Sigmoid colon (tissue), 3 donors: ENCODE measurements around the gene RHBDL2.

Source experiments
- CTCF ChIP-seq, 4 experiments: fragments of 450-650 bp in 3 of 4; fragments of 200-600 bp in 1 of 4; IDR thresholded peaks; one replicate each; pipeline ENCODE4 v1.5.1; 2016 to 2019; ENCODE audit warnings: antibody characterized with exemption in 4 of 4, mild to moderate bottlenecking in 3 of 4, moderate library complexity in 2 of 4
- POLR2A ChIP-seq, 2 donors: fragments of 450-650 bp; IDR thresholded peaks; one replicate each; pipeline ENCODE4 v1.6.1; 2016; ENCODE audit warnings: antibody characterized with exemption in 2 of 2, mild to moderate bottlenecking in 2 of 2, moderate library complexity in 2 of 2

DNA sequence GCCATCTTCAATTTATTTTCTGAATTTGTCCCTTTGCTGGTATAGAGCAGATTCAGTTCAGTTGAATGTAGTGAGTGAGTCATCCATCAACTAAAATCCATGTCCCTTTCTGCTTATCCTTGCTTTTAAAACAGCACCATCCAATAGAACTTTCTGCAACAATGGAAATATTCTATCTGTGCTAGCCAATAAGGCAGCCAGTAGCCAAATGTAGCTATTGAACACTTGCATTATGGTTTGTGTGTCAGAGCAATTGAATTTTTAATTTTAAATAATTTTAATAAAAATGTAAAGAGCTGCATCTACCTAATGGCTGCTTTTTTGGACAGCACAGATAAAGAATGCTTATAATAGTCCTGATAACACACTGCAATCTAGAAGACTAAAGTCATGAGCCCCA, 60.1 kb downstream of the RHBDL2 start, which contains the start of gene GJA9:
- no peak for TF ChIP-seq POLR2A (IDR thresholded peaks at IDR 0.05)
- TF ChIP-seq CTCF (IDR thresholded peaks at IDR 0.05): no peak
